Prostate gland (tissue), 2 donors: ENCODE measurements around the gene RAPSN.

Experiments used
- POLR2A ChIP-seq: fragments of 450-650 bp; IDR thresholded peaks from one replicate; pipeline ENCODE4 v1.6.1; 2016; ENCODE audit warnings: antibody characterized with exemption, mild to moderate bottlenecking
- POLR2AphosphoS5 ChIP-seq: sonication (generic); formaldehyde crosslinking; IDR thresholded peaks from one replicate; pipeline ENCODE4 v1.6.1; 2017; ENCODE audit warnings: antibody characterized with exemption
- TF ChIP-seq, protein P1 (sequence below), 4 experiments: fragments of 200-600 bp in 2 of 4; fragments of 450-650 bp in 2 of 4; sonication (generic) in 2 of 4; IDR thresholded peaks; 1 replicate in 3 of 4; 2 replicates in 1 of 4; pipeline ENCODE4 v1.5.1; 2016 to 2019; ENCODE audit warnings: antibody characterized with exemption in 4 of 4, mild to moderate bottlenecking in 2 of 4, moderate library complexity in 2 of 4

DNA sequence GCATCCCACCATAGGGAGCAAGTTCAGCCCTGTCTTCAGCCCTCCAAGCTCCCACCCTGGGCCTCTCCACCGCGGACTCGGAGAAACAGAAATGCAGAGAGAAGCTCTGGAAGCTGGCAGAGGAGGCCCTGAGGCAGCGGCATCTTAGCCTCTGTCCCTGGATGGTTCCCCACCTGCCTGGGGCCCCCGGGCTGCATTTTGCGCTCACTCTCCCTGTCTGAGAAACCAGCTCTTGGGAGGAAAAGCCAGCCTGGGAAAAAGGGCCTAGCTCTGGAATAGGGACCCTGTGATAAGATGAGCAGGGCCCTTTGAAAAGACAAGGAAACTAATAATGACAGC lies 58.5 kb downstream of the RAPSN start:
- TF ChIP-seq POLR2A (no peak), POLR2AphosphoS5 (no peak)
- TF ChIP-seq, protein P1, sequence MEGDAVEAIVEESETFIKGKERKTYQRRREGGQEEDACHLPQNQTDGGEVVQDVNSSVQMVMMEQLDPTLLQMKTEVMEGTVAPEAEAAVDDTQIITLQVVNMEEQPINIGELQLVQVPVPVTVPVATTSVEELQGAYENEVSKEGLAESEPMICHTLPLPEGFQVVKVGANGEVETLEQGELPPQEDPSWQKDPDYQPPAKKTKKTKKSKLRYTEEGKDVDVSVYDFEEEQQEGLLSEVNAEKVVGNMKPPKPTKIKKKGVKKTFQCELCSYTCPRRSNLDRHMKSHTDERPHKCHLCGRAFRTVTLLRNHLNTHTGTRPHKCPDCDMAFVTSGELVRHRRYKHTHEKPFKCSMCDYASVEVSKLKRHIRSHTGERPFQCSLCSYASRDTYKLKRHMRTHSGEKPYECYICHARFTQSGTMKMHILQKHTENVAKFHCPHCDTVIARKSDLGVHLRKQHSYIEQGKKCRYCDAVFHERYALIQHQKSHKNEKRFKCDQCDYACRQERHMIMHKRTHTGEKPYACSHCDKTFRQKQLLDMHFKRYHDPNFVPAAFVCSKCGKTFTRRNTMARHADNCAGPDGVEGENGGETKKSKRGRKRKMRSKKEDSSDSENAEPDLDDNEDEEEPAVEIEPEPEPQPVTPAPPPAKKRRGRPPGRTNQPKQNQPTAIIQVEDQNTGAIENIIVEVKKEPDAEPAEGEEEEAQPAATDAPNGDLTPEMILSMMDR (IDR thresholded peaks at IDR 0.05), result no peak
